PFSK-1 (cell line): Measurements from ENCODE around the gene PTS. TPM values are rescaled to one million over a fixed set of nuclear protein-coding genes. Genes with fewer than 3 reads are reported as not detected.

Experiments
- FOXP2 ChIP-seq: optimal IDR thresholded peaks from 2 replicates; pipeline ENCODE3; 2011; ENCODE audit warnings: borderline replicate concordance, control low read depth, inconsistent platforms; ENCODE audit not compliant: insufficient read depth; ENCODE audit errors: extremely low read length, extremely low read depth
- POLR2AphosphoS5 ChIP-seq: IDR thresholded peaks from 2 replicates; pipeline ENCODE4 v1.6.1; 2012; ENCODE audit warnings: low read depth, mild to moderate bottlenecking, control low read depth, low read length, moderate library complexity
- SIN3A ChIP-seq: IDR thresholded peaks from 2 replicates; pipeline ENCODE4 v1.6.1; 2012; ENCODE audit warnings: mild to moderate bottlenecking, low read length, moderate library complexity, borderline replicate concordance; ENCODE audit not compliant: insufficient read depth
- TAF1 ChIP-seq: IDR thresholded peaks from 2 replicates; pipeline ENCODE4 v1.6.1; 2012; ENCODE audit warnings: low read length, control low read depth, borderline replicate concordance; ENCODE audit not compliant: insufficient read depth
- polyA plus RNA-seq: library from polyadenylated mRNA; unstranded; fragments of >200 nt; gene quantifications from one replicate; pipeline ENCODE4 v1.2.1, GENCODE V29; 2012; ENCODE audit warnings: low read depth, missing spikeins; ENCODE audit not compliant: insufficient read length
- TF ChIP-seq, protein P1 (sequence below), 2 experiments: IDR thresholded peaks; 2 replicates each; pipeline versions ENCODE4 v1.6.1 to v1.8.0; 2011 to 2012; ENCODE audit warnings: low read depth in 2 of 2, low read length in 2 of 2, control low read depth in 1 of 2, inconsistent platforms in 1 of 2, mild to moderate bottlenecking in 1 of 2, moderate library complexity in 1 of 2; ENCODE audit not compliant: insufficient read depth in 1 of 2

PTS gene
- 57.1 TPM for polyA plus RNA-seq

DNA sequence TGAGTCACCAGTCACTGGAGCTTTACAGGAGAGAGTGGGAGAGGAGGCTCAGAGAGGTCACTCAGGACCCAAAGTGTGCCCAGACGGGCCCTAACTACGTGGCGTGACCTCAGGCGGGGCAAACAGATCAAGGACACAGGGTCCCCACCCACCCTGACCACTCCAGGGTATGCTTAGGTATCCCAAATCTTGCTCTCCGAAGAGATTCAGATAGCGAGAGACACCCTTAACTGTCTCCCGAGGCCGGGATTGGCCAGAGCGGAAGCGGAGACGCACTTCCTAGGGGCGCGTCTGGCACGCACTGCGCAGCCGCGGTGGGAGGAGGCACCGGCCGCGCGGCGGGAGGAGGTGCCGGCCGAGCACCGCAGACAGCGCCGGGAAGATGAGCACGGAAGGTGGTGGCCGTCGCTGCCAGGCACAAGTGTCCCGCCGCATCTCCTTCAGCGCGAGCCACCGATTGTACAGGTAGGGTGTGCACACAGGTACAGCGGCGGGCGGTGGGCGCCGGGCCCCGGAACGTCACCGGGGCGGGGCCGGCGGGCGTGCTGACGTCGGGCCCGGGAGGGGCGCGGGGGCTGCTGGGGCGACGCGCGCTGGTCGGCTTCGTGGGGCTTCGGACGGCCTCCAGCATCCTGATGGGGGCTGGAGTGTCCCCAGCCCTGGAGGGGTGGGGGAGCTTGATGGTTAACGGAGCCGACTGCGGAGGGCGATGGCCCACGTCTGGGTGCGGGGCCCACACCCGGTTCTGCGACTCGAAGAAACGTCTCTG lies at the start of gene PTS:
PTS (plus strand) TSS at position 367 of the 769 bp plus-strand sequence; CDS start at position 383, 16 bp downstream.
- TF ChIP-seq POLR2AphosphoS5 (peak; percentile 95), SIN3A (0 out of 2 replicates have a peak, but pooled peaks have one; percentile 15), TAF1 (peak; percentile 61; the same call in 1 of the 2 replicates), FOXP2 (peak; percentile 92)
- TF ChIP-seq, protein P1, sequence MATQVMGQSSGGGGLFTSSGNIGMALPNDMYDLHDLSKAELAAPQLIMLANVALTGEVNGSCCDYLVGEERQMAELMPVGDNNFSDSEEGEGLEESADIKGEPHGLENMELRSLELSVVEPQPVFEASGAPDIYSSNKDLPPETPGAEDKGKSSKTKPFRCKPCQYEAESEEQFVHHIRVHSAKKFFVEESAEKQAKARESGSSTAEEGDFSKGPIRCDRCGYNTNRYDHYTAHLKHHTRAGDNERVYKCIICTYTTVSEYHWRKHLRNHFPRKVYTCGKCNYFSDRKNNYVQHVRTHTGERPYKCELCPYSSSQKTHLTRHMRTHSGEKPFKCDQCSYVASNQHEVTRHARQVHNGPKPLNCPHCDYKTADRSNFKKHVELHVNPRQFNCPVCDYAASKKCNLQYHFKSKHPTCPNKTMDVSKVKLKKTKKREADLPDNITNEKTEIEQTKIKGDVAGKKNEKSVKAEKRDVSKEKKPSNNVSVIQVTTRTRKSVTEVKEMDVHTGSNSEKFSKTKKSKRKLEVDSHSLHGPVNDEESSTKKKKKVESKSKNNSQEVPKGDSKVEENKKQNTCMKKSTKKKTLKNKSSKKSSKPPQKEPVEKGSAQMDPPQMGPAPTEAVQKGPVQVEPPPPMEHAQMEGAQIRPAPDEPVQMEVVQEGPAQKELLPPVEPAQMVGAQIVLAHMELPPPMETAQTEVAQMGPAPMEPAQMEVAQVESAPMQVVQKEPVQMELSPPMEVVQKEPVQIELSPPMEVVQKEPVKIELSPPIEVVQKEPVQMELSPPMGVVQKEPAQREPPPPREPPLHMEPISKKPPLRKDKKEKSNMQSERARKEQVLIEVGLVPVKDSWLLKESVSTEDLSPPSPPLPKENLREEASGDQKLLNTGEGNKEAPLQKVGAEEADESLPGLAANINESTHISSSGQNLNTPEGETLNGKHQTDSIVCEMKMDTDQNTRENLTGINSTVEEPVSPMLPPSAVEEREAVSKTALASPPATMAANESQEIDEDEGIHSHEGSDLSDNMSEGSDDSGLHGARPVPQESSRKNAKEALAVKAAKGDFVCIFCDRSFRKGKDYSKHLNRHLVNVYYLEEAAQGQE (IDR thresholded peaks at IDR 0.05; ENCODE audit: insufficient read depth in 1 of 2, low read depth in 2 of 2, low read length in 2 of 2) = 0 out of 4 replicates have a peak, but pooled peaks have one; percentile 13 to 69

DNA sequence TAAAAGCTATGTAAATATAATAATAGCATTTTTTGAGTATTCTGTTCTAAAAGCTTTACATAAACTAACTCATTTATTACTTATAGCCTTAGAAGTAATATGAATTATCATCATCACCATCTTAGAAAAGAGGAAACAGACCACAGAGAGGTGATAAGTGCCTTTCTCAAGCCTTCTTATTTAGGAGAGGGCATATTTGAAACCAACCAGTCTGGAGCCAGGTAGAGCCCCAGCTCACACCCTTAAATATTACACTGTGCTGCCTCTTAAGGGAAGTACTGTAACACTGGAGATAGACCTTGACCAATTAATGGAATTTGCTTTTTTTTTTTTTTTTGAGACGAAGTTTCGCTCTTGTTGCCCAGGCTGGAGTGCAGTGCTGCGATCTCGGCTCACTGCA lies 48.6 kb upstream of the PTS start:
- TF ChIP-seq POLR2AphosphoS5 (no peak), FOXP2 (no peak), SIN3A (no peak), TAF1 (no peak)
- TF ChIP-seq, protein P1 (IDR thresholded peaks at IDR 0.05; ENCODE audit: insufficient read depth in 1 of 2, low read depth in 2 of 2, low read length in 2 of 2) = no peak

GRCh38 chr11:112178428-112178827 lies 47.8 kb upstream of the PTS start:
- no peak for TF ChIP-seq FOXP2
- TF ChIP-seq, protein P1 (IDR thresholded peaks at IDR 0.05; ENCODE audit: insufficient read depth in 1 of 2, low read depth in 2 of 2, low read length in 2 of 2) = no peak
- TF ChIP-seq POLR2AphosphoS5 = no peak
- no peak for TF ChIP-seq SIN3A
- no peak for TF ChIP-seq TAF1

DNA sequence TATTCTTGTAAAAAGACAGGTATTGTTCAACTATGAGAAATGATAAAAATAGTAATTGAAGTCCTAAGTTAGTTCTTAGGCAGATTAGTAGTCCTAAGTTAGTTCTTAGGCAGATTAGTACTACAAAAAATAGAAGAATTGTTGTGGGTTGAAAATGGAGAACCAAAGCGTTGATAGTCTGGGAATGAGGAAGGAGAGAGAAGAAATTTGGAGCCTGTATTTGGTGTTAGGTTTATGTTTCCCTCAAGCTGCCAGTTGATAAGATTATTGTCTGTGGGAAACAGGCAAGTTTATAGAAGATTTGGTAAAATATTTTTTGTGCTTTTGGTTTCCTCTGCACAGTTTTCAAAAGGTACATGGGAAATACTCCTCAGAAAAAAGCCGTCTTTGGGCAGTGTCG lies 47.3 kb upstream of the PTS start:
- TF ChIP-seq FOXP2 = no peak
- no peak for TF ChIP-seq TAF1
- TF ChIP-seq POLR2AphosphoS5 = no peak
- TF ChIP-seq, protein P1 (IDR thresholded peaks at IDR 0.05; ENCODE audit: insufficient read depth in 1 of 2, low read depth in 2 of 2, low read length in 2 of 2) = no peak
- TF ChIP-seq SIN3A = no peak
